ENCODE results near the gene OPN1LW.
"Not testable (repeated sequence)": the region's sequence is repeated elsewhere in the genome, so short reads cannot be mapped to it uniquely, and the experiment has no call there.

The OPN1LW gene

GRCh38 chrX:154135458-154136229 is 8.4 kb upstream of the OPN1LW start:
- no peak for DNase-seq

GRCh38 chrX:154136627-154137161 is 7.3 kb upstream of the OPN1LW start:
- DNase-seq = peak; percentile 8

- no peak for DNase-seq
Measured at GRCh38 chrX:154138857-154139256, 5.2 kb upstream of the OPN1LW start.

- DNase-seq = no peak
Measured at GRCh38 chrX:154140206-154140605, 3.8 kb upstream of the OPN1LW start.

- no peak for DNase-seq
Measured at GRCh38 chrX:154140742-154141141, 3.3 kb upstream of the OPN1LW start.

- no peak for DNase-seq
Measured at GRCh38 chrX:154142386-154142785, 1.7 kb upstream of the OPN1LW start.

GRCh38 chrX:154142950-154143745 is 895 bp upstream of the OPN1LW start:
- no peak for DNase-seq

- DNase-seq = not testable (repeated sequence)
Measured at GRCh38 chrX:154151030-154151429, 7.0 kb downstream of the OPN1LW start.

- not testable (repeated sequence) for DNase-seq
Measured at GRCh38 chrX:154156221-154156620, 12.2 kb downstream of the OPN1LW start.

- DNase-seq = not testable (repeated sequence)
Measured at GRCh38 chrX:154157207-154157606, 13.2 kb downstream of the OPN1LW start.

- DNase-seq = not testable (repeated sequence)
Measured at GRCh38 chrX:154159345-154159744, 15.3 kb downstream of the OPN1LW start.

- not testable (repeated sequence) for DNase-seq
Measured at GRCh38 chrX:154164902-154165301, 20.9 kb downstream of the OPN1LW start.

GRCh38 chrX:154168384-154168783 is 24.3 kb downstream of the OPN1LW start:
- not testable (repeated sequence) for DNase-seq

GRCh38 chrX:154172535-154172943 is 28.5 kb downstream of the OPN1LW start:
- not testable (repeated sequence) for DNase-seq

GRCh38 chrX:154174356-154174755 is 30.3 kb downstream of the OPN1LW start:
- not testable (repeated sequence) for DNase-seq

GRCh38 chrX:154182296-154182695 is 38.3 kb downstream of the OPN1LW start, which contains the start of gene OPN1MW:
TSS of gene OPN1MW (plus strand) at chrX:154182596. CDS start at chrX:154182678, 82 bp downstream.
- not testable (repeated sequence) for DNase-seq

GRCh38 chrX:154183794-154184193 is 39.8 kb downstream of the OPN1LW start:
- not testable (repeated sequence) for DNase-seq

- not testable (repeated sequence) for DNase-seq
Measured at GRCh38 chrX:154192846-154193245, 48.8 kb downstream of the OPN1LW start.

- DNase-seq = not testable (repeated sequence)
Measured at GRCh38 chrX:154194316-154194715, 50.3 kb downstream of the OPN1LW start.

- not testable (repeated sequence) for DNase-seq
Measured at GRCh38 chrX:154196466-154196865, 52.4 kb downstream of the OPN1LW start.
